Uterus (tissue), 4 donors: Measurements from ENCODE around the gene ECI1. TPM values are rescaled to one million over a fixed set of nuclear protein-coding genes. Genes with fewer than 3 reads are reported as not detected.

ENCODE experiments used
- DNase-seq, 2 donors: peaks; one replicate each; pipeline ENCODE4 v3.0.0-alpha.2; 2019 to 2020
- H3K27ac ChIP-seq, 2 donors: fragments of 200-600 bp; sonication (generic); 1 replicate in 1 of 2; 2 replicates in 1 of 2; pipeline ENCODE4 v1.5.1; 2016 to 2018
- H3K27me3 ChIP-seq, 2 donors: fragments of 200-600 bp; sonication (generic); one replicate each; pipeline ENCODE4 v1.5.1; 2018 to 2019; ENCODE audit warnings: control low read depth in 1 of 2
- H3K36me3 ChIP-seq, 2 donors: fragments of 200-600 bp; sonication (generic); one replicate each; pipeline ENCODE4 v1.5.1; 2019; ENCODE audit warnings: control low read depth in 1 of 2
- H3K4me1 ChIP-seq, 2 donors: fragments of 200-600 bp; sonication (generic); one replicate each; pipeline ENCODE4 v1.5.1; 2018 to 2019; ENCODE audit warnings: control low read depth in 1 of 2
- H3K4me3 ChIP-seq, 2 donors: fragments of 200-600 bp; sonication (generic); 1 replicate in 1 of 2; 2 replicates in 1 of 2; pipeline ENCODE4 v1.5.1; 2018 to 2019; ENCODE audit warnings: mild to moderate bottlenecking in 1 of 2
- H3K9me3 ChIP-seq, 2 donors: fragments of 200-600 bp; sonication (generic); one replicate each; pipeline ENCODE4 v1.5.1; 2019; ENCODE audit warnings: control low read depth in 1 of 2
- POLR2A ChIP-seq, 2 donors: fragments of 450-650 bp; IDR thresholded peaks; one replicate each; pipeline ENCODE4 v1.6.1; 2016; ENCODE audit warnings: antibody characterized with exemption in 2 of 2, mild to moderate bottlenecking in 1 of 2, moderate library complexity in 1 of 2
- intact Hi-C: fragments of 100-400 bp; cut with DNase I; formaldehyde crosslinking; loops from one replicate; pipeline ENCODE4 v1.15.1; 2023; ENCODE audit warnings: low total_unique reads
- total RNA-seq, 4 donors: library from RNA; depleted of rRNA in 3 of 4; stranded (reverse); fragments of >200 nt in 3 of 4; gene quantifications; one replicate each; pipeline versions ENCODE4 v1.1.0 to v1.2.4, GENCODE V29; 2014 to 2023
- TF ChIP-seq, protein P1 (sequence below), 4 experiments: fragments of 200-600 bp in 2 of 4; fragments of 450-650 bp in 2 of 4; sonication (generic) in 2 of 4; IDR thresholded peaks; one replicate each; pipeline ENCODE4 v1.5.1; 2016 to 2019; ENCODE audit warnings: antibody characterized with exemption in 4 of 4, mild to moderate bottlenecking in 2 of 4, moderate library complexity in 1 of 4
- donor health status: DM: yes; HTN: yes; CAD: no.

The ECI1 gene
- total RNA-seq, 4 donors from 2014 or later, result 4.9 to 89.1 (median 40.1) TPM

DNA sequence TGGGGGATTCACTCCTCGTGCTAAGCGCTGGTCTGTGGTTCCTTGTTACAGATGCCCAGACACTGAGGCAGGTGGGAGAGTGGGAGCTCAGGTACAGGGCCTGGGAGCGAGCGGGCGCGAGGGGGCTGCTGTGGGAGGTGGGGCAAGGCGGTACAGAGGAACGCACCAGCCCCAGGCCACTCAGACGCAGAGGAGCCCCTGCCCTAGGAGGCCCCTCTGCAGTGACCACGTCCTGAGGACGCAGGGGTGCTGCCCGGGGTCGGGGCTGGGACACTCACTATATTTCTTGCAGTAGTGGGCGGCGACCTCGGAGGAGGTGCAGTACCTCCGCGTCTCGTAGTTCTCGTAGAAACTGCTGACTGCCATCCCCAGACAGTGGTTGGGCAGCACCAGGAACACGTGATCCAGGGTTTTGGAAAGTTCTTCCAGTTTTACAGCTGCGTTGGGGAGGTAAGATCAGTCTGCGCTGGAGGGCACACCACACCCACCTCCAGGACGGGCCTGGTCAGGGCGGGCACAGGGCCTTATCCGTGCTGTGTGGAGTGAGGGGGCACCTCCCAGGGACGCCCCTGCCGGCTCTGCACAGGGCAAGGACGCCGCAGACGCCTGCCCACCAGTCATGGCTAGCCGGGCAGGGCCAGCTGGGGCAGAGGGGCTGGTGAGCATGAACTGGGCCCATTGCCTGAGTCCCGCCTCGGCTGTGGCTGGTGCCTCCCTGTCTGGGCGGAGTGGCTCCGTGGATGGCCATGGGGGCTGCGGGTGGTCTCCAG, 32.8 kb upstream of the ECI1 start:
- Histone ChIP-seq H3K36me3 (no peaks in the 10 kb centered on the region), H3K27me3 (no peaks in the 10 kb centered on the region), H3K4me1 (no peaks in the 10 kb centered on the region), H3K27ac (no peak overlapping the region), H3K9me3 (no peaks in the 10 kb centered on the region), H3K4me3 (no peak overlapping the region)
- TF ChIP-seq, protein P1, sequence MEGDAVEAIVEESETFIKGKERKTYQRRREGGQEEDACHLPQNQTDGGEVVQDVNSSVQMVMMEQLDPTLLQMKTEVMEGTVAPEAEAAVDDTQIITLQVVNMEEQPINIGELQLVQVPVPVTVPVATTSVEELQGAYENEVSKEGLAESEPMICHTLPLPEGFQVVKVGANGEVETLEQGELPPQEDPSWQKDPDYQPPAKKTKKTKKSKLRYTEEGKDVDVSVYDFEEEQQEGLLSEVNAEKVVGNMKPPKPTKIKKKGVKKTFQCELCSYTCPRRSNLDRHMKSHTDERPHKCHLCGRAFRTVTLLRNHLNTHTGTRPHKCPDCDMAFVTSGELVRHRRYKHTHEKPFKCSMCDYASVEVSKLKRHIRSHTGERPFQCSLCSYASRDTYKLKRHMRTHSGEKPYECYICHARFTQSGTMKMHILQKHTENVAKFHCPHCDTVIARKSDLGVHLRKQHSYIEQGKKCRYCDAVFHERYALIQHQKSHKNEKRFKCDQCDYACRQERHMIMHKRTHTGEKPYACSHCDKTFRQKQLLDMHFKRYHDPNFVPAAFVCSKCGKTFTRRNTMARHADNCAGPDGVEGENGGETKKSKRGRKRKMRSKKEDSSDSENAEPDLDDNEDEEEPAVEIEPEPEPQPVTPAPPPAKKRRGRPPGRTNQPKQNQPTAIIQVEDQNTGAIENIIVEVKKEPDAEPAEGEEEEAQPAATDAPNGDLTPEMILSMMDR (IDR thresholded peaks at IDR 0.05), result no peak
- TF ChIP-seq POLR2A (IDR thresholded peaks at IDR 0.05), result no peak
- intact Hi-C loops, result no loop called here
- no peak for DNase-seq

DNA sequence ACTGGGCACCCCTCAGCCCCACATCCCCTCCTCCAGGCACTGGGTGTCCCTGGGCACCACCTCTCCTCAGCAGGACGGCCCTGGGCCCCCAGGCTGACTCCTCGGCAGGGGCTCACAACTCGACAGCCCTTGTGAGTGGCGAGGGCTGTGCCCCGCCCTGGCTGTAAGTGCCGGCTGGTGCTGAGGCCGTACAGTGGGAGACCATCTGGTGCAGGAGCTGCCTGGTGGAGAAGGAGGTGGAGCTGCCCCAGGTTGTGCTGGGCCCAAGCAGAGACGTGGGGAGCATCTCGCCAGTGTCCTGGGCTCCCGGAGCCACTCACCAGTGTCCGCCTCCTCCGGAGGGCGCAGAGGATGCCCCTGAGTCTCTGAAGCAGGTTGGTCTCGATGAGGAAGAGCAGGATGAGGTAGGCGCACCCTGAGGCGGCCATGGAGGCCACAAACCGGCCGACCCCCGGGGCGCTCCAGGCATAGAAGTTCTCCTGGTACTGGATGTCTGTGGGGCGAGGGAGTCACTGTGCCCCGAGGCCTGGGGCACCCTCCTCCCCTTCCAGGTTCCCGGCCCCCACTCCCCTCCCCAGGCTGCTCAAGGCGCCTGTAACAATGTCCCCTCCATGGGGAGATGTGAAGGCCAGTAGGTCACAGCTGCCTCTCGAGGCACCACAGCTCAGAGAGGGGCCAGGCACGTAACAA, 31.6 kb upstream of the ECI1 start:
- no peak overlapping the region for H3K4me3 ChIP-seq
- no peaks in the 10 kb centered on the region for H3K27me3 ChIP-seq
- intact Hi-C loops, result no loop called here
- H3K27ac ChIP-seq, result no peak overlapping the region
- no peaks in the 10 kb centered on the region for H3K4me1 ChIP-seq
- no peak for TF ChIP-seq POLR2A (IDR thresholded peaks at IDR 0.05)
- TF ChIP-seq, protein P1 (IDR thresholded peaks at IDR 0.05), result no peak
- H3K36me3 ChIP-seq, result no peaks in the 10 kb centered on the region
- no peaks in the 10 kb centered on the region for H3K9me3 ChIP-seq
- DNase-seq, result no peak

DNA sequence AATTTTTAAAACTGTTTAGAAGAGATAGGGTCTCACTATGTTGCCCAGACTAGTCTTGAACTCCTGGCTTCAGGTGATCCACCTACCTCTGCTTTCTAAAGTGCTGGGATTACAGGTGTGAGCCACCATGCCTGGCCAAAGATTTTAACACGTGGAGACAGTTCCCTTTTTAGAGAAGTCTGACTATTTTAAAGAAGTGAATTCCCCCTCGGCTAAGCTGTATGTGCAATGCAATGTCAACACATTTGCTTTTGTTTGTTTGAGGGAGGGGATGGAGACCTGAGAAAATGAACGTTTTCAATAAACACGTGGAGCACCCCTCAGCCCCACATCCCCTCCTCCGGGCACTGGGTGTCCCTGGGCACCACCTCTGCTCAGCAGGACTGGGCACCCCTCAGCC, 30.9 kb upstream of the ECI1 start:
- Histone ChIP-seq H3K36me3 (no peaks in the 10 kb centered on the region), H3K4me1 (no peaks in the 10 kb centered on the region), H3K4me3 (no peak overlapping the region), H3K27me3 (no peaks in the 10 kb centered on the region), H3K9me3 (no peaks in the 10 kb centered on the region), H3K27ac (no peak overlapping the region)
- DNase-seq, result no peak
- intact Hi-C loops, result no loop called here
- TF ChIP-seq, protein P1 (IDR thresholded peaks at IDR 0.05), result no peak
- no peak for TF ChIP-seq POLR2A (IDR thresholded peaks at IDR 0.05)

DNA sequence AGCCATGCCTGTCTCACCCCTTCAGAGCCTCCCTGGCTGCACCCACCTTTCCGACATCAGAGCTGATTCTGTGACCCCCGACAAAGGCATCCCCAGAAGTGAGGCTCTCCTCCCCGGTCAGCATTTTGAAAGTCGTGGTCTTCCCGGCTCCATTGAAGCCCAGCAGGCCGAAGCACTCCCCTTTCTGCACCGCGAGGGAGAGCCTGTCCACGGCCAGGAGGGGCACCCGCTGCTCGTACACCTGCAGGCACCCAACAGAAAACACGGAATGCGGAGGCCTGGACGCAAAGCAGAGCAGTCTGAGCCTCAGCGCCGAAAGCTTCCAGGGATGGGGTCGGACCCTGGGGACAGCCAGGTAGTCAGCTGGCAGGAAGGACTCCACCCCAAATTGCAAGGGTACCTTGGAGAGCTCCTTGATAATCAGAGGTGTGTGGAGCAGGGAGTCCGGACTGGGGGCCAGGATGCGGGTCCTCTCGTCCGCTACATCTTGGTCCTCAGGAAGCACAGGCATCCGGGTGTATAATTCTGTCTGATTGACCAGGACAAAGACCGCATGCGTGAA, 29.7 kb upstream of the ECI1 start:
- no peak for DNase-seq
- H3K4me3 ChIP-seq, result no peak overlapping the region
- TF ChIP-seq, protein P1 (IDR thresholded peaks at IDR 0.05), result no peak
- TF ChIP-seq POLR2A (IDR thresholded peaks at IDR 0.05), result no peak
- intact Hi-C loops, result no loop called here
- no peaks in the 10 kb centered on the region for H3K27me3 ChIP-seq
- H3K9me3 ChIP-seq, result no peaks in the 10 kb centered on the region
- H3K27ac ChIP-seq, result no peak overlapping the region
- H3K4me1 ChIP-seq, result no peaks in the 10 kb centered on the region
- no peaks in the 10 kb centered on the region for H3K36me3 ChIP-seq

DNA sequence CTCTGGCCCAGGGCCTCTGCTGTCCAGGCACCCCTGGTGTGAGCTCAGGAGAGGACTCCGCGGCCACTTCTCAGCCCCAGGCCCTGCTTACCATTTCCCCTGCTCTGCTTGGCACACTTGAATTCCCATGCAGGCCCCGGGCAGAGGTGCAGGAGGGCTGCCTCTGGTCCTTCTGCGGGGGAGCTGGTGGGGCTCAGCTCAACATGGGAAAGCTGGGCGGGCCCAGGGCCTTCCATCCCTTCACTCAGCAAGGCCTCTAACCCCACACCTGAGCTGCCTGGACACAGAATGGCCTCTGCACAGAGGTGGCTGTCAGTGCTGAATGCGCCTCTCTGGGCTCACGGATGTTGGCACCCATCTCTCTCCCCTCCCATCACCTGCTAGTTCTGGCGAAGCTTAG, 29.1 kb upstream of the ECI1 start:
- H3K4me3 ChIP-seq, result no peak overlapping the region
- H3K4me1 ChIP-seq, result no peaks in the 10 kb centered on the region
- H3K27ac ChIP-seq, result no peak overlapping the region
- H3K9me3 ChIP-seq, result no peaks in the 10 kb centered on the region
- H3K27me3 ChIP-seq, result no peaks in the 10 kb centered on the region
- DNase-seq, result no peak
- intact Hi-C loops, result no loop called here
- no peaks in the 10 kb centered on the region for H3K36me3 ChIP-seq
- TF ChIP-seq, protein P1 (IDR thresholded peaks at IDR 0.05), result no peak
